Stromal cell of bone marrow (primary cell): ENCODE measurements around the gene NCR1.
"Not testable (repeated sequence)": the region's sequence is repeated elsewhere in the genome, so short reads cannot be mapped to it uniquely, and the experiment has no call there.

ENCODE experiments used
- DNase-seq: peaks from one replicate; pipeline ENCODE4 v3.0.0-alpha.2; 2012; ENCODE audit warnings: low read depth

NCR1 gene

GRCh38 chr19:54905803-54906511 is at the start of gene NCR1:
Gene NCR1, plus strand, starts transcription at chr19:54906148. Its CDS starts 40 bp downstream, at chr19:54906188.
- no peak for DNase-seq

- DNase-seq, result not testable (repeated sequence)
These were observed 47.5 kb upstream of the NCR1 start for GRCh38 chr19:54858476-54858875.

- not testable (repeated sequence) for DNase-seq
These were observed 46.5 kb upstream of the NCR1 start for GRCh38 chr19:54859421-54859820.

- DNase-seq, result not testable (repeated sequence)
These were observed 42.5 kb upstream of the NCR1 start for GRCh38 chr19:54863459-54863858.

GRCh38 chr19:54871696-54872095 is 34.3 kb upstream of the NCR1 start:
- no peak for DNase-seq

GRCh38 chr19:54873990-54874389 is 32.0 kb upstream of the NCR1 start, which contains the start of gene FCAR:
Gene FCAR, plus strand, starts transcription at chr19:54874235. Its CDS starts 55 bp downstream, at chr19:54874290.
- DNase-seq, result no peak

GRCh38 chr19:54875506-54875905 is 30.4 kb upstream of the NCR1 start:
- no peak for DNase-seq

GRCh38 chr19:54877471-54877870 is 28.5 kb upstream of the NCR1 start:
- no peak for DNase-seq

- no peak for DNase-seq
These were observed 24.1 kb upstream of the NCR1 start for GRCh38 chr19:54881884-54882283.

- no peak for DNase-seq
These were observed 23.2 kb upstream of the NCR1 start for GRCh38 chr19:54882758-54883157.

- no peak for DNase-seq
These were observed 22.7 kb upstream of the NCR1 start for GRCh38 chr19:54883228-54883627.

- DNase-seq, result no peak
These were observed 17.7 kb upstream of the NCR1 start for GRCh38 chr19:54888239-54888638.

GRCh38 chr19:54889566-54889965 is 16.4 kb upstream of the NCR1 start:
- DNase-seq, result no peak

- no peak for DNase-seq
These were observed 12.5 kb upstream of the NCR1 start for GRCh38 chr19:54893406-54893805.

- DNase-seq, result not testable (repeated sequence)
These were observed 11.8 kb upstream of the NCR1 start for GRCh38 chr19:54894106-54894505.

GRCh38 chr19:54896036-54896435 is 9.9 kb upstream of the NCR1 start:
- DNase-seq, result no peak

GRCh38 chr19:54898685-54899084 is 7.3 kb upstream of the NCR1 start:
- not testable (repeated sequence) for DNase-seq

GRCh38 chr19:54899646-54900045 is 6.3 kb upstream of the NCR1 start:
- DNase-seq, result not testable (repeated sequence)

GRCh38 chr19:54901153-54901552 is 4.8 kb upstream of the NCR1 start:
- DNase-seq, result not testable (repeated sequence)

GRCh38 chr19:54902061-54902460 is 3.9 kb upstream of the NCR1 start:
- DNase-seq, result no peak

- no peak for DNase-seq
These were observed 2.6 kb upstream of the NCR1 start for GRCh38 chr19:54903303-54903702.

GRCh38 chr19:54904261-54904660 is 1.7 kb upstream of the NCR1 start:
- DNase-seq, result not testable (repeated sequence)

GRCh38 chr19:54905421-54905802 is 536 bp upstream of the NCR1 start:
- no peak for DNase-seq

- DNase-seq, result no peak
These were observed 871 bp downstream of the NCR1 start for GRCh38 chr19:54906819-54907218.
